ENCODE data around the gene DENND4A. TPM values are rescaled to one million over a fixed set of nuclear protein-coding genes. Genes with fewer than 3 reads are reported as not detected.
"Not testable (repeated sequence)": the region's sequence is repeated elsewhere in the genome, so short reads cannot be mapped to it uniquely, and the experiment has no call there.

The DENND4A gene
- total RNA-seq, 1 experiment from 2014 or later = 12.7 TPM

- H3K36me3 ChIP-seq (ENCODE audit: control insufficient read depth, insufficient read depth, low read length) = no peaks in the 10 kb centered on the region
- no peaks in the 10 kb centered on the region for H3K4me1 ChIP-seq
- ChIA-PET POLR2A (no interaction called here), CTCF (interaction anchor here (0.6 kb wide), 1 partner anchor 218 kb away, joined by 3 read pairs; no protein-coding TSS in a partner anchor)
- no peak for TF ChIP-seq CTCF (IDR thresholded peaks at IDR 0.05; ENCODE audit: insufficient read depth in 1 of 2, low read depth in 1 of 2, low read length in 1 of 2, severe bottlenecking in 1 of 2, unreplicated experiment in 1 of 2)
- H3K9me3 ChIP-seq = no peaks in the 10 kb centered on the region
- no peak overlapping the region for H3K4me3 ChIP-seq (ENCODE audit: low read depth, low read length)
- H3K36me3 Mint-ChIP-seq (ENCODE audit: insufficient read depth, unreplicated experiment) = no peaks in the 10 kb centered on the region
- no TSS peak for BruUV-seq (replicated peaks)
- no peaks in the 10 kb centered on the region for H3K4me1 Mint-ChIP-seq (ENCODE audit: low read depth, unreplicated experiment)
- no peak for DNase-seq
- H3K27me3 ChIP-seq (replicated peaks; ENCODE audit: control insufficient read depth, insufficient read depth, low read length) = no peaks in the 10 kb centered on the region
- no peaks in the 10 kb centered on the region for H3K9me3 Mint-ChIP-seq (ENCODE audit: unreplicated experiment)
- intact Hi-C loops (cut with micrococcal nuclease; ENCODE audit: unreplicated experiment) = no loop called here
- no peaks in the 10 kb centered on the region for H3K27me3 Mint-ChIP-seq (ENCODE audit: insufficient read depth, unreplicated experiment)
- no peak overlapping the region for H3K4me3 Mint-ChIP-seq (ENCODE audit: unreplicated experiment)
- H3K27ac Mint-ChIP-seq (ENCODE audit: unreplicated experiment) = no peak overlapping the region
These were observed 20.4 kb upstream of the DENND4A start for GRCh38 chr15:65812467-65812866.

GRCh38 chr15:65811835-65812234, 19.7 kb upstream of the DENND4A start:
- no peak for TF ChIP-seq CTCF (IDR thresholded peaks at IDR 0.05; ENCODE audit: insufficient read depth in 1 of 2, low read depth in 1 of 2, low read length in 1 of 2, severe bottlenecking in 1 of 2, unreplicated experiment in 1 of 2)
- Mint-ChIP-seq H3K27me3 (ENCODE audit: insufficient read depth, unreplicated experiment) (no peaks in the 10 kb centered on the region), H3K27ac (ENCODE audit: unreplicated experiment) (no peak overlapping the region), H3K4me1 (ENCODE audit: low read depth, unreplicated experiment) (no peaks in the 10 kb centered on the region), H3K9me3 (ENCODE audit: unreplicated experiment) (no peaks in the 10 kb centered on the region), H3K36me3 (ENCODE audit: insufficient read depth, unreplicated experiment) (no peaks in the 10 kb centered on the region), H3K4me3 (ENCODE audit: unreplicated experiment) (no peak overlapping the region)
- no TSS peak for BruUV-seq (replicated peaks)
- CTCF ChIA-PET = no interaction called here
- Histone ChIP-seq H3K9me3 (no peaks in the 10 kb centered on the region), H3K4me3 (ENCODE audit: low read depth, low read length) (no peak overlapping the region), H3K4me1 (no peaks in the 10 kb centered on the region), H3K36me3 (ENCODE audit: control insufficient read depth, insufficient read depth, low read length) (no peaks in the 10 kb centered on the region), H3K27me3 (replicated peaks; ENCODE audit: control insufficient read depth, insufficient read depth, low read length) (no peaks in the 10 kb centered on the region)
- POLR2A ChIA-PET = no interaction called here
- intact Hi-C loops (cut with micrococcal nuclease; ENCODE audit: unreplicated experiment) = no loop called here
- no peak for DNase-seq

GRCh38 chr15:65811011-65811733, 19.1 kb upstream of the DENND4A start:
- H3K36me3 Mint-ChIP-seq (ENCODE audit: insufficient read depth, unreplicated experiment); H3K27me3 Mint-ChIP-seq (ENCODE audit: insufficient read depth, unreplicated experiment); CTCF ChIA-PET; BruUV-seq (replicated peaks); H3K27me3 ChIP-seq (replicated peaks; ENCODE audit: control insufficient read depth, insufficient read depth, low read length); intact Hi-C loops (cut with micrococcal nuclease; ENCODE audit: unreplicated experiment); POLR2A ChIA-PET; H3K4me1 ChIP-seq; H3K4me1 Mint-ChIP-seq (ENCODE audit: low read depth, unreplicated experiment); H3K9me3 ChIP-seq; H3K4me3 ChIP-seq (ENCODE audit: low read depth, low read length); H3K27ac Mint-ChIP-seq (ENCODE audit: unreplicated experiment); H3K36me3 ChIP-seq (ENCODE audit: control insufficient read depth, insufficient read depth, low read length); H3K4me3 Mint-ChIP-seq (ENCODE audit: unreplicated experiment); DNase-seq; H3K9me3 Mint-ChIP-seq (ENCODE audit: unreplicated experiment): not testable (repeated sequence)

Data from Caco-2 (cell line).